LNCAP (cell line): ENCODE measurements around the gene HOXB4.

ENCODE experiments used
- CTCF ChIP-seq: fragments of 450-650 bp; IDR thresholded peaks from 2 replicates; pipeline ENCODE4 v1.5.1; 2017; ENCODE audit warnings: mild to moderate bottlenecking

Gene HOXB4

DNA sequence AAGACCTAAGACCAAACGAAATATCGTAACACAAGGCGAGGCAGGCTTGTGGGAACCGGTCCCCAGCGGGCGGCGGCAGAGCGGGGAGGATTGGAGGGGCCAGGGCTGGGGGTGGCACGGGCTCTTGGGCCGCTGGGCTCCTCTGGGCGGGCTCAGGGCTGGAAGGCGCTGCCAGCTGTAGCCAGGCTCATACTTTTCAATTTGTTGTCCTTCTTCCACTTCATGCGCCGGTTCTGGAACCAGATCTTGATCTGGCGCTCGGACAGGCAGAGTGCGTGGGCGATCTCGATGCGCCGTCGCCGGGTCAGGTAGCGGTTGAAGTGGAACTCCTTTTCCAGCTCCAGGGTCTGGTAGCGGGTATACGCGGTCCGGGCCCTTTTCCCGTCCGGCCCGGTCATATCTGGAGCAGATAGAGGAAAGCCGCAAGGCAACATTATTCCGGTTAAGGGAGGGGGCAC is 13.9 kb upstream of the HOXB4 start:
- TF ChIP-seq CTCF: no peak

DNA sequence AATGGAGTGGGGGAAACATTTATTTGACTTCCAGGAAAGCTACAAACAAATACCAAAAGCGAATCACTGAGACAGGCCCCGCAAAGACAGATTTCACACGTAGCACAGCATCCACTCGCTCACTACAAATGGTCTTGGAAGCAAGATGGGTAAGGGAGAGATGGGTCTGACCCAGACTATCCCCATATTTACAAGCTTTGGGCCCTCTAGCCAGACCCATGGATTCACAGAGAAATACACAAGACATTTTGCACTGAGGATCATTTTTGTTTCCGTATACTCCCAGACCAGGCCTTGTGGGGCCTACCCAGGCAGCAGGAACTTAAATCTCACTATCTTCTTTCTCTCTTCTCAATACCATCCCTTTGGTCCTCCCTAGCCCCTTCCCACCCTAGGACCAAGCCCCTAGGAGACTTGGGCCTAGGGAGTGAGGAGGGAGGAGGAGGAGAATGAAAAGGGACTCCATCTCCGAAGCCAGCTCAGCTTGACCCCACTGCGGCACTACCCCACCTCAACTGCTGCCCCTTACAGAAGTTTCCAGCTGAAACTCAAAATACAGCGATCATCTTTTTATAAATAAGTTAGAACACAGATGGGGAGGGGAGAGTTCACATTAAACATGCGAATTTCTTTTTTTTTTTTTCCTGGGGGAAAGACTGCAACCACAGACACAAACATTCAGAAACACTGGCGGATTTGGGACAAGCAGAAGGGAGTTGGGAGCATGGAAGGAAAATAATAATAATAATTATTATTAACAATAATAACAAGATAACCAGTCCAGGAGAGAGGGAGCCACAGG is 13.3 kb upstream of the HOXB4 start:
- no peak for TF ChIP-seq CTCF

- TF ChIP-seq CTCF: no peak
Measured at GRCh38 chr17:48590607-48591161, 12.5 kb upstream of the HOXB4 start.

DNA sequence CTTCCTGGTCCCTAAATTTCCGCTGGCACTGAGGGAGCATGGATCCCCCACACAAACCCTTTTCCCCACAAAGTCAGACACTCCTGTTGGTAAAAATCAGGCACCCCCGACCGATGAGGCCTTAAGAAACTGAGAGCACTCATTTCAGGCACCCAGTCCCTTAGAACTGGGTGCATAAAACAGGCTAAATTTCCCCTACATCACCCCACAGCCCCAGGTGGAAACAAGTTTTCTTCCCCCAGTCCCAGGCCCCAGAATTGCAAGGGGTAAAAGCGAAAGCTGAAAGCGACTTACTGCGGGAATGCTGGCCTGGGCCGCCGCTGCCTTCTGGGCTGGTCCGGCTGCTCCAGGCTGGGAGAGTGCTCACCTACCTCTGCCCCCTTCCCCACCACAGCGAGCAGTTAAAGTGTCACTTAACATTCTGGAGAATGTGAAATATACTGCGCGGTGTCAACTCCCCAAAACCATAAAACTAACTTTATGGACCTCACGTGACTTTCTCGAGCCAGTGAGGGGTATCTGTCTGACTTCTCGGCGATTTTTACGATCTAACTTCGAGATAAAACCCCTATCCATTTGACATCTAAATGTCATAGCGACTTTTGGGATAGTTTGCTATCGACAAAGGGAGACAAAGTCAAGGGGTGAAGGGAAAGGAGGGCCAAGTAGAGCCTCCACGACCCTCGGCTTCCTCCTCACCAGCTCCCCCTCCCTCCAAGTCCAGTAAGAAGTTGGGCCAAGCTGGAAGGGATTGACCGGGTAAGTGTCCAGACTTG is 11.9 kb upstream of the HOXB4 start, which contains the start of gene HOXB3:
TSS of gene HOXB3 (minus strand) at position 411 of the 776 bp plus-strand sequence. CDS start 37,767 bp downstream, outside the sequence.
- no peak for TF ChIP-seq CTCF

DNA sequence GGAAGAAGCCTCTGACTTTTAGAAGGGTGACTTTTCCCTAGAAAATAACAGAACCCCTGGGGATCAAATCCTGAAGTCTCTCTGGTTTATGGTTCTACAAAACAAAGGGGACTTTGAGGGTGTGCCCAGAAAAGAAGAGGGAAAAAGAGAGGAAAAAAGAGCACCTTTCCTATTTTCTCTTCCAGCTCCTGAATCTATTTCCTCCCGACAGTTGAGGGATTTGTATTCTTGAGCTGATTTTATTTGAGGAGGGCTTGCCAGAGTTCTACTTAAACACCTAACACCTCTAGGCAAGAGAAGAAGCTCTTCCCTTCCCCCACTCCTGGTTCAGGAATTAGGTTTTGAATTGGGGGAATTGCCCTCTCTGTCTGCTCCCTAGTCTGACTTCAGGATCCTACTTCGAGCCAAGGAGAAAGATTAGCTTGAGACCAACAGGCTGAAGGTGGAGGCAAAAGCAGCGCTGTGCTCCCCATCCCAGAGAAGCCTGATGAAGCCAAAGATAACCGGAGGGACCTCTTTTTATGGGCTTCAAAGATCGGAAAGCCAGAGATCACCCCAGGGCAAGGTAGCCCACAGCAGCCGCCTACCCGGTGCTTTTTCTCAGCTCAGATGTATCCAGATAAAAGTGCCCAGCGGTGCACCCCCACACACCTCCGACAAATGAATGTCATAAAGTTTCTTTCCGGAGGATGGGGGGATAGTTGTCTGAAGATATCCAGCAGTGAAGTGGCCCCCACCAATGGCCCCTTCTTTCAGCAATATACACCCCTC is 11.1 kb upstream of the HOXB4 start:
- no peak for TF ChIP-seq CTCF

DNA sequence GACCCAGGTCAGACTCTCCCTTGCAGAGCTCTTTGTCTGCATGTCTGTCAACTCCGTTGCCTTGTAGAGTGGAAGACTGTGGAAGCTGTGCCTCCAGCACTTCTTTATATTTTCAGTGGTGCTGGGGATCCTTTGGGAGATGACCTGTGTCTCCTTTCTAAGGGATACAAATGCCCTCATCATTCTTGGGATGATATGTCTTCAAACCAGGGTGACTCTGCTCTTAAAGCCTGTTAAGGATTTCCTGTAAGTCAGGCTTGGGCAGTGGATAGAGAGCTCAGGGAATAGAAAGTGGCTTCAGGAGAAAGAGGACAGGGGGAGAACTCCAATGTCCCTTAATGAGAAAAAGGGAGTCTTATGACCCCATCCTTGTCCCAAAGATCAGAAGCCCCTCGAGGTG is 10.4 kb upstream of the HOXB4 start:
- TF ChIP-seq CTCF: no peak

DNA sequence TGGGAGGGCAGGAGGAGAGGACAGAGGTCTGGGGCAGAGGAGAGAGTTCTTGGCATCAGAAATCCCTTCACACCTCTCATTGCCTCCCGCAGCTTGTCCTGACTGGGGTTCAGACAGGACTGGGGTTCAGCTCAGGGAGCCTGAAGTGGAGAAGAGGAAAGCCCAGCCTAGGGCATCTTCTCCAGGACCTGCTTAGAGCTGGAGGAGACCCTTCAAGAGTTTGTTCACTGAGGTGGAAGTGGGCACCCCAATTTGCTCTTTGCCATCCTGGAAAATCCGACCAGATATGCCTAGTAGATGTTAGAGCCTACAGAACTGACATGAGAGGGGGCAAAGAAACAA is 9.9 kb upstream of the HOXB4 start:
- TF ChIP-seq CTCF: no peak
